Fibroblast of mammary gland (primary cell): ENCODE data around the gene DIP2C.

Experiments
- DNase-seq: peaks from one replicate; pipeline ENCODE4 v3.0.0-alpha.2; 2010; ENCODE audit warnings: low read depth
- H3K4me3 ChIP-seq: 2 replicates; pipeline ENCODE4 v1.5.1; 2011; ENCODE audit warnings: low read depth, mild to moderate bottlenecking, low read length, moderate library complexity; ENCODE audit not compliant: control insufficient read depth
- TF ChIP-seq, protein P1 (sequence below): conservative IDR thresholded peaks from 2 replicates; pipeline ENCODE4 v1.5.1; 2011; ENCODE audit warnings: low read depth, low read length, inconsistent platforms; ENCODE audit not compliant: control insufficient read depth, insufficient read depth

DIP2C gene

DNA sequence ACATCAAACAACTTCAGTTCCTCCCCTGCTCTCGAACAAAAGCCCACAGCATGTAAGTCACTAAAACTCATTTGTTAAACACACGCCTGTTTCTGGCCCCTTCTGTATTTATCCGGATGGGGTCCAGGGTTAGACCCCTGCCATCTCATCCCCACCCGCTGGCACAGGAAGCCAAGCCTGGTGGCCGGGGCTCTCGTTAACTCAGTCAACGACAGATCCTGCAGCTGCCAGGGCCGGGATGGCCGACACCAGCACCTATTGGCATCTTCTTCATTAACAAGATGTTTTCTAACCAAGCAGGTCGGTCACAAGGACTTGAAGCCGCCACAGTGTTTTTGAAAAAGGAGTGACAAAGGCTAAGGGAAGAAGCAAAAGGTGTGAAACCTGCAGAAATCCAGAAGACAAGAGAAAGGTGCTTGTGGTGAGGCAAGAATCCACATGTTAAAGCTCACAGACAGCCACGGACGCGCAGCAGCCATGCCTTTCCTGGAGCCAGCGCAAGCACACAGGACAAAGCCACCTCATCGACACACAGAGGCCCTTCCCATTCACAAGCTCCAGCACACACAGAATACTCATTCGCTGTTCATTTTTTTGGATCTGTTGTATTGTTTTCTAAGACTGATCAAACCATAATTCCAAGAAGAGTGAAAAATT is 202.7 kb downstream of the DIP2C start:
- no peak for DNase-seq
- TF ChIP-seq, protein P1, sequence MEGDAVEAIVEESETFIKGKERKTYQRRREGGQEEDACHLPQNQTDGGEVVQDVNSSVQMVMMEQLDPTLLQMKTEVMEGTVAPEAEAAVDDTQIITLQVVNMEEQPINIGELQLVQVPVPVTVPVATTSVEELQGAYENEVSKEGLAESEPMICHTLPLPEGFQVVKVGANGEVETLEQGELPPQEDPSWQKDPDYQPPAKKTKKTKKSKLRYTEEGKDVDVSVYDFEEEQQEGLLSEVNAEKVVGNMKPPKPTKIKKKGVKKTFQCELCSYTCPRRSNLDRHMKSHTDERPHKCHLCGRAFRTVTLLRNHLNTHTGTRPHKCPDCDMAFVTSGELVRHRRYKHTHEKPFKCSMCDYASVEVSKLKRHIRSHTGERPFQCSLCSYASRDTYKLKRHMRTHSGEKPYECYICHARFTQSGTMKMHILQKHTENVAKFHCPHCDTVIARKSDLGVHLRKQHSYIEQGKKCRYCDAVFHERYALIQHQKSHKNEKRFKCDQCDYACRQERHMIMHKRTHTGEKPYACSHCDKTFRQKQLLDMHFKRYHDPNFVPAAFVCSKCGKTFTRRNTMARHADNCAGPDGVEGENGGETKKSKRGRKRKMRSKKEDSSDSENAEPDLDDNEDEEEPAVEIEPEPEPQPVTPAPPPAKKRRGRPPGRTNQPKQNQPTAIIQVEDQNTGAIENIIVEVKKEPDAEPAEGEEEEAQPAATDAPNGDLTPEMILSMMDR: no peak
- no peak overlapping the region for H3K4me3 ChIP-seq

DNA sequence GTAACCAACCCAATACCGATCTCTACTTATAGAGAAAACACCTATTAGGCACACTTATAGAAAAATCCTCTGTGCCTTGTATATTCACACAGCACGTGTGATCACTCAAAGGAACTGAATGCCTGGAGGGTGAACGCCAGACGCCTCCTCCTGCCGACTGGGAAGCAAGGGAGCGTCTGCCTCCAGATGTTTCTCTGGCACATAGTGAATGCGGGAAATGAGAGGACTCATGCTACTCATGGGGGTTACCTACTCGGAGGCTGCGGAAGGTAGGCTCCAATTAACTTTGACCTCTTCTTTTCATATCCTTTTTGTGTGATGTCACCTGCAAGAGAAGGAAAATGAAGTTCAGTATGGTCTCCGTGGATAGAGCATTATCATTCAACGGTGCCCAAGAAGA is 203.3 kb downstream of the DIP2C start:
- peak; percentile 51 for DNase-seq
- H3K4me3 ChIP-seq: no peak overlapping the region
- TF ChIP-seq, protein P1: no peak

DNA sequence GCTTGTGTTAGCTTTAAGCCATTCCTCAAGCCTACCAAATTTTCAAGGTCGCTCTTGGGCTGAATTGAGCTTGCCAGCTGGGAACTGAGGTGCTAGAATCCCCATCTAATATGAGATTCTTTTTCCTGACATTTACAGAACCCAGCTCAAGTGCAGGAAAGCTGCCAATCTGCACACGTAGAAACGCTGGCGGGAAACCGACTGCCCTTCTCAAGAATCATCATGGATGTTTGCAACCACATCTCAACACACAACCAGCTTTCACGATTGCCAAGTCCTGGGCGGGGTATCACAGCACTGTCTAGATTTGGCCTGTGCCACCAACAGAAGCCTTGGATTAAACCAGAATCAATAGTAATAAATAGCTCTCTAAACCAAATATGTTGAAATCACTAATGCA is 203.7 kb downstream of the DIP2C start:
- no peak for DNase-seq
- TF ChIP-seq, protein P1: no peak
- no peak overlapping the region for H3K4me3 ChIP-seq

DNA sequence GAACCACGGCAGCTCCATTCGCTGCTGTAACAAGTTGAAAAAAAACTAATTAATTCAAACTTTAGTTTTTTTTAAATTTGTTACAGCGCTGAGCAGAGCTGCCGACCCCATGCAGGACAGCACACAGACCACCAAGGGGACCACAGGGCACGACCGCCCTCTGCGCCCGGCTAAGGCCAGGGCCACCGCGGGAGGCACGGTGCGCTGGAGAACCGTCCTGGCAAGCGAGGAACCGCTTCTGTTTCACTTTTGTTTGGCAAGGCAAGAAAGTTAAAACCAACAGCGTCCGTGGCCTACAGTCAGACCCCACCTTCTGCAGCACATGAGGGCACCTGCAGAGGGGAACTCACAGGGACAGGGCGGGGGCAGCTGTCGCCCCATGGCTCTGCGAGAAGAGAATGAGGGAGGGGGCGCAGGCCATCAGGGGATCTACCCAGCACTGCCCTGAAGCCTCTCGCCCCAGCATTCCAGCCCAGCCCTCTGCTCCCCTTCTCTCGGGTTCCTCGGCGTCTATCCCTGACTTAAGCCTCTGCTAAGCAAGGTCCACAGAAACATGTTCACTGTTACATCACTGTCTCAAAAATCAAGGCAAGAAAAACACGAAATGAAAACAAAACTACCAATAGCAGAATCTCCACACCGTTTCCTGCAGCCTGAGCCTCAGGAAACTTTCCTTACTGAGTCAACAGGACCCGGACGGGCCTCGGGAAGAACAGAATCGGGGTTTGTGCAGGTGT is 204.4 kb downstream of the DIP2C start:
- TF ChIP-seq, protein P1: no peak
- no peak overlapping the region for H3K4me3 ChIP-seq
- no peak for DNase-seq

DNA sequence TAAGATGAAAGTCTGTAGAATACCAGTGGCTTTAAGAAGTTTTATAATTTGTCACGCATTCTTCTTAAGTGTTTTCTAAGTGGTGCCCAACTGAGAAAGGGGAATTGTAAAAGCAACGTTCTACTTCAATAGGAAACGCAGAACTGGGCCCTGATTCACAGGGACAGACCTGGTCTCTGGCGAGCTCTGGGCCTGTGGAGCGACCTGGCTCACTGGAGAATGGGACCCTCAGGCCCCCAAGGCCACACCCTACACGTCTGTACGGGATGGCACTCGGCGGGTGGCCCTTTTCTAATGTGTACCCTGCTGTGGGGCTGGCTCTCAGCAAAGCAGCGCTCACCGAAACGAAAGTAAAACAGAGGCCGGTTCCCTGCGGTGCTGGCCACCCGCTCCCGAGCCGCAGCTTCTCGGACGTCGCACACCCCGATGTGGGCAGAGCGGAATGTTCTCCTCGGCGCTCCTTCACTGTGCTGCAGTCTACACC is 205.0 kb downstream of the DIP2C start:
- no peak for DNase-seq
- no peak overlapping the region for H3K4me3 ChIP-seq
- TF ChIP-seq, protein P1: no peak

DNA sequence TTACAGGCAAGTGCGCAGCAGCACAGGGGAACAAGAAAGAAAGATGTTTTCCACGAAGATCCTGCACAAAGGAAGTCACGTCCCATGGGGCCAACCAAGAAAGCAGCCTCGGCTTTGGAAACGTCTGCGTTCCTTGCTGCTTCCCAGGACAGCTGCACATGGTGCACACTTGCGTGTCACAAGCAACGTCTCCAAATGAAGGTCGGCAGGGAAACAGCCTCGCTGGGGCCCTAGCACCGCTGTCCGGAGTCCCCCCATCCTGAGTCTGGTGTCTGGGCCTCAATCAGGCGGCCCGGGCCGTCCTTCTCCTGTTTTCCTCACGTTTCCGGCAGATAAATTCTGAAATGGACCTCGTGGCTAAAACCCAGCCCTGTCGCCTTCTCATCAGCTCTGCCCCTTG is 206.2 kb downstream of the DIP2C start:
- TF ChIP-seq, protein P1: no peak
- H3K4me3 ChIP-seq: no peak overlapping the region
- DNase-seq: no peak

DNA sequence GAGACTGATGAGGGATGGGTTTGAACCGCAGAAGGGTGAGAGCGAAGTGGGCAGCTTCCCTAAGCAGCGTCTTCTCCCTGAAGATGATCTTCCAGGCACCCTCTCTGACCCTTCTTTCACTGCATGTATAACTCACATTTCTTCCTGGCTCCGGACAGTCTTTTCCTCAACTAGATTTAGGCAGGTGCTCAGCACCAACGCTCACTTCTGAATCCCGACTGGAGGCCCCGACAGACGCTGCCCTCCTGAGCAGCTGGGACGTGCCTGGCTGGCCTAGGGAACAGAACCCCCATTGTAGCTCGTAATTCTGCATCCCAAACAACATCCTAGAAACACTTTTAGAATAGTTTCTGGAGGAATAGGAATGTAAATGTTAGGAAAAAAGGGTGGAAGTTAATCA is 206.6 kb downstream of the DIP2C start:
- no peak for DNase-seq
- TF ChIP-seq, protein P1: no peak
- no peak overlapping the region for H3K4me3 ChIP-seq
